AG10803 (cell line): ENCODE results near the gene CSNK2B.
"Not testable (repeated sequence)": the region's sequence is repeated elsewhere in the genome, so short reads cannot be mapped to it uniquely, and the experiment has no call there.

Experiments
- DNase-seq: peaks from one replicate; pipeline ENCODE4 v3.0.0; 2010; ENCODE audit warnings: low read depth
- H3K4me3 ChIP-seq: 2 replicates; pipeline ENCODE4 v1.5.1; 2011; ENCODE audit warnings: mild to moderate bottlenecking, low read length, control low read depth
- TF ChIP-seq, protein P1 (sequence below): conservative IDR thresholded peaks from 2 replicates; pipeline ENCODE4 v1.5.1; 2011; ENCODE audit warnings: mild to moderate bottlenecking, low read length, control low read depth, inconsistent platforms

CSNK2B gene

DNA sequence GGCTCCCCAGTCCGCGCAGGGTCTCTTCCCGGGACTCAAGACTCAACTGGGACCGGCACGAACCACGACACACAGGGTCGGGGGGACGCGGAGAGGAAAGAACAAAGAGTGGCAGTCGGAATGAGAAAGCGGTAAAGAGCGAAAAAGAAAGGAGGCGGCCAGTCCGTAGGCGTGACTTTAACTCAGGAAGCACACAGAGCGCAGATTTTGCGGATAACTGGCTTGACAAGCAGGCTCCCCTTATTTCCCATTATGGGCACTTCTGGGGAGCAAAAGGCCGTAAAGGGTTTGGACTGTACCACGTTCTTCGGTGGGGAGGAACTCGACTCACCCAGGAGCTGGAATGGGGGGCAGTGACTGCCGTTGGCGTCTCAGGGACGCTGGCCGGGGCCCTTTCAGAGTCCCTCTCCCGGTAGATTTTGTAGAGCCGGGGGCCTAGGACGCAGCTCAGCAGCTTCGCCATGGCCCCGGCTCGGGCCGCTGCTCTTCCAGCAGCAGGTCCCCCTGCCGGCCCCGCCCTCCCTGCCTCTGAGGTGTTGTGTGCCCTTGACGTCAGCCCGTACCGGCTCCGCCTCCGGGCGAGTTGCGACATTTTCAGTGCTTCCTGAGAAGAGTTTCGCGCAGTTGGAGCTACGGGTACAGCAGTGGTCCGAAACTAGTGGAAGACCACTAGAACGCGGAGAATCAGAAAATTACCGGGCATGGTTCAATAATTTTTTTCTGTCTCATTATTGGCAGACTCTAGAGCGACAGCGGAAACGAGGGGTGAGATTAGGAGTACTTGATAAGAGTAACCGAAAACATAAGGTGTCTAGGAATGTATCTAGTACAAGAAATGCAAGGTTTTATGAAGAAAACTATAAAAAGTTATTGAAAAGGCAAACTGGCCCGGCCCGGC is 37.2 kb downstream of the CSNK2B start, which contains the start of gene ABHD16A:
ABHD16A (minus strand) TSS at position 506 of the 898 bp plus-strand sequence; CDS start at position 463, 43 bp downstream.
- peak within 1 kb of the TSS; percentile 93 for H3K4me3 ChIP-seq
- TF ChIP-seq, protein P1, sequence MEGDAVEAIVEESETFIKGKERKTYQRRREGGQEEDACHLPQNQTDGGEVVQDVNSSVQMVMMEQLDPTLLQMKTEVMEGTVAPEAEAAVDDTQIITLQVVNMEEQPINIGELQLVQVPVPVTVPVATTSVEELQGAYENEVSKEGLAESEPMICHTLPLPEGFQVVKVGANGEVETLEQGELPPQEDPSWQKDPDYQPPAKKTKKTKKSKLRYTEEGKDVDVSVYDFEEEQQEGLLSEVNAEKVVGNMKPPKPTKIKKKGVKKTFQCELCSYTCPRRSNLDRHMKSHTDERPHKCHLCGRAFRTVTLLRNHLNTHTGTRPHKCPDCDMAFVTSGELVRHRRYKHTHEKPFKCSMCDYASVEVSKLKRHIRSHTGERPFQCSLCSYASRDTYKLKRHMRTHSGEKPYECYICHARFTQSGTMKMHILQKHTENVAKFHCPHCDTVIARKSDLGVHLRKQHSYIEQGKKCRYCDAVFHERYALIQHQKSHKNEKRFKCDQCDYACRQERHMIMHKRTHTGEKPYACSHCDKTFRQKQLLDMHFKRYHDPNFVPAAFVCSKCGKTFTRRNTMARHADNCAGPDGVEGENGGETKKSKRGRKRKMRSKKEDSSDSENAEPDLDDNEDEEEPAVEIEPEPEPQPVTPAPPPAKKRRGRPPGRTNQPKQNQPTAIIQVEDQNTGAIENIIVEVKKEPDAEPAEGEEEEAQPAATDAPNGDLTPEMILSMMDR = no peak
- peak; percentile 97 for DNase-seq

DNA sequence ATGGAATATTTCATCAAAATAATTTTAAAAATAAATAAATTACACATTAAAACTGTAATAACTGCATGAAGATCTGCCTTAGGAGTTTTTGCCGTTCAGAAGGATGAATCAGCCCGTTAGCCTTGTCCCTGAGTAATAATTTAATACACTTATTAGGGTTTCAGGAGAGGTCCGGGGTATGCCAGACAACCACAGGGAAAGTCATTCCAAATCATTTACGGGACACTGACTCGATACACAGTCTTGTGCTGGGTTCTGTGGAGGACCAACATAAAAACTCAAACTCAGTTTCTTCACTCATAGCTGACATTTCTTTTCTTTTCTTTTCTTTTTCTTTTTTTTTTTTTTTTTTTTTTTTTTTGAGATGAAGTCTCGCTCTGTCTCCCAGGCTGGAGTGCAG is 40.1 kb downstream of the CSNK2B start:
- H3K4me3 ChIP-seq = no peak overlapping the region
- TF ChIP-seq, protein P1 = no peak
- DNase-seq = no peak

DNA sequence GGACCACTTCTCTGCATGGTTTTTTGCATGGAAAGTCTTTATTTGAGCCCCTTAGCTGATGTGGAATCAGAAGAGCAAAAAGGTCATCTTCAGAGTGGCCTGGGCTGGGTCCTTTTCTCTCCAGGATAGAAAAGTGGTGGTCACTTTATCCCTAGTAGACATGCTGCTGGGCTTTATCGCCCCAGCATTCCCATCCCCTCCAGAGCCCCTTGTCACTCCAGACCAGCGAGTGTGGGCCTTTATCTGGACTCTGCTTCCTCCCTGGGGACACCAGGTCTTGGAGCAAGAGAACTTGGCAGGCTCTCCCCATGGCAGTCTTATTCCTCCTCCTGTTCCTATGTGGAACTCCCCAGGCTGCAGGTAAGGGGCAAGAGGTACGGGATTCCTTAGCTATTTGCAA is 40.7 kb downstream of the CSNK2B start, which contains the start of gene LY6G6F:
LY6G6F (plus strand) TSS at position 268 of the 400 bp plus-strand sequence; CDS start at position 309, 41 bp downstream.
- H3K4me3 ChIP-seq = no peak within 1 kb of the TSS
- TF ChIP-seq, protein P1 = no peak
- no peak for DNase-seq

DNA sequence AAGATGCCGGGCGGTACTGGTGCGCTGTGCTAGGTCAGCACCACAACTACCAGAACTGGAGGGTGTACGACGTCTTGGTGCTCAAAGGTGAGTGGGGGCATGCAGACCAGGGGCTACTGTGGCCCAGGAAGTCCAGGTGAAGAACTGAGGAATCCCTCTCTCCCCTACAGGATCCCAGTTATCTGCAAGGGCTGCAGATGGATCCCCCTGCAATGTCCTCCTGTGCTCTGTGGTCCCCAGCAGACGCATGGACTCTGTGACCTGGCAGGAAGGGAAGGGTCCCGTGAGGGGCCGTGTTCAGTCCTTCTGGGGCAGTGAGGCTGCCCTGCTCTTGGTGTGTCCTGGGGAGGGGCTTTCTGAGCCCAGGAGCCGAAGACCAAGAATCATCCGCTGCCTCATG is 41.8 kb downstream of the CSNK2B start:
- no peak for DNase-seq
- H3K4me3 ChIP-seq = no peak overlapping the region
- TF ChIP-seq, protein P1 = no peak

DNA sequence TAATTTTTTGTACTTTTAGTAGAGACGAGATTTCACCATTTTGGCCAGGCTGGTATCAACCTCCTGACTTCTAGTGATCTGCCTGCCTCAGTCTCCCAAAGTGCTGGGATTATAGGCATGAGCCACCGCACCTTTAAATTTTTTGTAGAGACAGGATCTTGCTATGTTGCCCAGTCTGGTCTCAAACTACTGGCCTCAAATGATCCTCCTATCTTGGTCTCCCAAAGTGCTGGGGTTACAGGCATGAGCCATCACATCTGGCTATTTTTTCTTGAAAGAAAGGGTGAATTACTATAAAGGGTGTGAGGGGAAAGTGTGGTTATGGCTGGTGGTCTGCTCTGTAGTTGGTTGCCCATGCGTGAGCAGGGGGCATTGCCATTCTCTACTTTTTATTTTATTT is 42.3 kb downstream of the CSNK2B start:
- TF ChIP-seq, protein P1 = no peak
- no peak for DNase-seq
- H3K4me3 ChIP-seq = no peak overlapping the region

DNA sequence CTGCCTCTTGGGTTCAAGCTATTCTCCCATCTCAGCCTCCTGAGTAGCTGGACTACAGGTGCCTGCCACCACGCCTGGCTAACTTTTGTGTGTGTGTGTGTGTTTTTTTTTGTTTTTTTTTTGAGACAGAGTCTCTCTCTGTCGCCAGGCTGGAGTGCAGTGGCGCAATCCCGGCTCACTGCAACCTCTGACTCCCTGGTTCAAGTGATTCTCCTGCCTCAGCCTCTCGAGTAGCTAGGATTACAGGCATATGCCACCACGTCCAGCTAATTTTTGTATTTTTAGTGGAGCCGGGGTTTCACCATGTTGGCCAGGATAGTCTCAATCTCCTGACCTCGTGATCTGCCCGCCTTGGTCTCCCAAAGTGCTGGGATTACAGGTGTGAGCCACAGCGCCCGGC is 43.3 kb downstream of the CSNK2B start:
- not testable (repeated sequence) for DNase-seq, H3K4me3 ChIP-seq

DNA sequence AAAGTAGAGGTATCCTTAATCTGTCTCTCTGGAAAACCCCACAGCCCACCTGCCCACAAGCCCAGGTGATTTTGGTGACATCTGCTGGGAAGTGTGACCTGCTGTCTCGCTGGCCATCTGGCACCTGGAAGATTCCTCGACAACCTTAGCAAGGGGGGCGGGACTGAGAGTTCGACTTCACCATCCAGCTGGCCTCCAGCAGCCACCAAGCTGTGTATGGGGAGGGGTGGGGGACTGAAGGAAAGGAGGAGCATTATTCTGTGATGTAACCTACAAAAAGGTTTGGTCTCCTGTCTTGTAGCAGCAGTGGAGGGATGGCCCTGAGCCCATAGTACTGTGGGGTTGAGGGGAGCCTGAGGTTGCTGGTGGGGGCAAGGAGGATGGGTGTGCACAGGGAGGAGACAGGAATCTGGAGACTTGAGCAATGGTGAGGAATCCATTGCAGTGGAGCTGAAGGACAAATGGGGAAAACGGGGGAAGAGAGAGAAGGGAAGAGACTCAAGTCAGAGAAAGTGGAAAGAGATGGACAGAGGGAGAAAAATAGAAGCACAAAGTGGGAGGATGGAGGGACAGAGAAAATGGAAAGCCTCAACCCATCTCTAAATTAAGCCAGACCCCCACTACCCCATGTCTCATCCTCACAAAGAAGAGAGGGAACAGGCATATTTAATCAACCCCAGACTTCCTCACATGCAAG is 44.8 kb downstream of the CSNK2B start:
- H3K4me3 ChIP-seq = no peak overlapping the region
- TF ChIP-seq, protein P1 = no peak
- DNase-seq = no peak
